NCI-H2029 treated with DMSO at 0.1 percent for 48 hours (cell line): ENCODE measurements around the gene PRKAA2.

ENCODE experiments used
- DNase-seq: peaks from one replicate; lab custom pipeline; 2025; lab: John Stamatoyannopoulos, UW

PRKAA2 gene

GRCh38 chr1:56654126-56654923 is 9.2 kb downstream of the PRKAA2 start:
- DNase-seq: no peak

- DNase-seq: no peak
Measured at GRCh38 chr1:56655991-56656613, 11.0 kb downstream of the PRKAA2 start.

- DNase-seq: no peak
Measured at GRCh38 chr1:56658254-56658653, 13.1 kb downstream of the PRKAA2 start.

DNA sequence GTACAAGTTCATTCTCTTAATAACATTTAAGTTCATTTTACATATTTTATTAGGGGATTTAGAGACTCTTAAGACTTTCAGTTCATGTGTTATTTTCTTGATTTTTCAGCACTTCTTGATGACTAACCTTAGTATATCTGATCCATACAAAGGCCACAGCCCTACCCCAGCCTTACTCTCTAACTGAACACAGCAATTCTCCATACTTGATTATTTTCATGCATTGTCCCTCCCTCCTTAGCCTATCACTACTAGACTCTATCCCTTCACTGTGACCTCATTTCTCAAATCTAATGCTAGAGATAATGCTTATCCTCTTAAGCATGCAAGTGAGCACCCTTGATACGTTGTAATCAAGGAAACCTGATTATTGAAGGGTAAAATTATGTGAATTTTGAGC is 15.2 kb downstream of the PRKAA2 start:
- DNase-seq: no peak

GRCh38 chr1:56663846-56664245 is 18.7 kb downstream of the PRKAA2 start:
- no peak for DNase-seq

- no peak for DNase-seq
Measured at GRCh38 chr1:56665384-56665783, 20.3 kb downstream of the PRKAA2 start.

DNA sequence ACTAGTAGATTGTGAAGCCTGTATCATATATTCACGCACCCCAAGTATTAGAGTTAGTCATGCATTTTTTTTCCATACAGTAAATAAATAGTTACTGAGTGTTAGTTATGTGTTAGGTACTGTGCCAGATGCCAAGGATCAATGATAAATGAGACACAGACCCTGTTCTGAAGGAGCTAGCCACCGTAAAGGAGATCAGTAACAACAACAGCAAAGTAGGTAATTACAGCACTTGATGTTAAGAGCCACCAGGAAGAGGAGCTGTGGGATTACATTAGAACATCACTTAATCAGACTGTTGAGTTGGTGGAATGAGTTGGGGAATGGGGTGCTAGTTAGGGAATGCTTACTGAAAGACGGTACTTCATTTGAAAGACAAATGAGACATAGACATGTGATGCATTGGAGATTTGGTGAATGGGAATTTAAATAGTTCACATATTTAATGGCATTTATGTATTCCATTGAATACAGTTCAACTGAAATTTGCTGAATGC is 21.0 kb downstream of the PRKAA2 start:
- DNase-seq: peak; percentile 34

- no peak for DNase-seq
Measured at GRCh38 chr1:56670350-56670749, 25.2 kb downstream of the PRKAA2 start.

- DNase-seq: no peak
Measured at GRCh38 chr1:56671085-56671484, 26.0 kb downstream of the PRKAA2 start.

- no peak for DNase-seq
Measured at GRCh38 chr1:56671542-56671941, 26.4 kb downstream of the PRKAA2 start.

GRCh38 chr1:56672579-56672978 is 27.5 kb downstream of the PRKAA2 start:
- DNase-seq: no peak

- no peak for DNase-seq
Measured at GRCh38 chr1:56675763-56676162, 30.6 kb downstream of the PRKAA2 start.

GRCh38 chr1:56676571-56677035 is 31.5 kb downstream of the PRKAA2 start:
- no peak for DNase-seq

DNA sequence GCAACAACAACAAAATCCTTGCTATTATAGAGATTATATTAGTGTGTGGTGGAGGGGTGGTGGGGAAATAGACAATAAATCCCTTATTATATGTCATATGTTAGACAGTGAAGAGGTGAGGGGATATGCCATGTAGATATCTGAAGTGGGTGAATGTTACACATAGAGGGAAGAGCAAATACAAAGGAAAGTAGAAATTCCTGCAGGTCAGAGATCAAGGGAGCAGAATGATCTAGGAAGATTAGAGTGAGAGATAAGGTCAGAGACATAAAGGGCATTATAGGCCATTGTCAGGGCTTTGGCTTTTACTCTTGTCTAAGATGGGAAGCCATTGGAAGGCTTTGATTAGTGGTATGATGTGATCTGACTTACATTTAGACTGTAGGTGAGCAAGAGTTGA is 38.5 kb downstream of the PRKAA2 start:
- no peak for DNase-seq

- no peak for DNase-seq
Measured at GRCh38 chr1:56686169-56686568, 41.1 kb downstream of the PRKAA2 start.

DNA sequence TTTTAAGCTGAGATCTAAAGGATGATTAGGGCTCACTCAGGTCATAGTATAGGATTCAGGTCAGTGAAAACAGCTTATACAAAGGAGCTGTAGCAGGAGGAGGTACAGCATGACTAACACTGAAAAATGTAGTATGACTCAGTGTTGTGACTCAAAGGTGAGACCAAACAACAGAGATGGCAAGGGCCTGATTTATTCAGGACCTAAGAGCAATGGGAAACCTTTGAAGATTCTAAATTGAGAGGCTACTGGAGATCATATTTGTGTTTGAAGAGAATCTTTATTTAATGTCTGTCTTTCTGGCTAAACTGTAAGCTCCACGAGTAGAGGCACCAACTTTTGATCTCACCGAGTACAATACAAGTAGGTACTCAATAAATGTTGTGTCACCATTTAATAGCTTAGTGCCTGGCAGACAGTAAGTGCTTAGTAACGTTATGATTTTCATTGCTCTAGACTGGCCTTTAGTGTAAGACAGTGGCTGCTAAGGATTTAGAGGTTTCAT is 43.5 kb downstream of the PRKAA2 start:
- DNase-seq: no peak

GRCh38 chr1:56696663-56697062 is 51.5 kb downstream of the PRKAA2 start:
- no peak for DNase-seq

- DNase-seq: no peak
Measured at GRCh38 chr1:56703747-56704146, 58.6 kb downstream of the PRKAA2 start.

- DNase-seq: no peak
Measured at GRCh38 chr1:56707379-56707778, 62.3 kb downstream of the PRKAA2 start.

DNA sequence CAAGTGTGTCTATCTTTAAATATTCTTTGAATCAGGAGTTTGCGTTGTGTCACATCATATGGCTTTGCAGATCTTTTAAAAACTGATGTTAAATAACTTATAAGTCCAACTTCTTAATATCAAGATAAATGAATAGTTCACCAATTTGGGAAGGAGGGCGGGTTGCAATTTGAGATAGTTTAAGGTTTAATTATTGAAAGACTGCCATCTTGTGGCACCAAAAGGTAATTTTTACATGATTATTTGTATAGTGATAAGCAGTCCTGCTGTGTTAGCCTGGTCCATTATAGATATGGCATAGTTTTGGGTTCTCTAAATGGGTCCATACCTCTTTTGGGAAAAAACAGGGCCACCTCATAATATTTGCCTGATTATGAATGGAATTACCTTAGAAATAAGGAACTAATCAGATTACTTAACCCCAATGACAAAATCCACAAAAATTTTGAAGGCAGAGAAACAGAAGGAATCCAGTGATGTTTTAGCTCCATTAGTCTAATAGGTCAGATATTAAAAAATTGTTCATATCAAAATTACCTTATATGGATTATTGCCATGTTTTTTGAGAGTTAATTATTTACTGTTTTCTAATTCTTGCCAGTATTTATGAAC is 64.3 kb downstream of the PRKAA2 start:
- peak; percentile 88 for DNase-seq

DNA sequence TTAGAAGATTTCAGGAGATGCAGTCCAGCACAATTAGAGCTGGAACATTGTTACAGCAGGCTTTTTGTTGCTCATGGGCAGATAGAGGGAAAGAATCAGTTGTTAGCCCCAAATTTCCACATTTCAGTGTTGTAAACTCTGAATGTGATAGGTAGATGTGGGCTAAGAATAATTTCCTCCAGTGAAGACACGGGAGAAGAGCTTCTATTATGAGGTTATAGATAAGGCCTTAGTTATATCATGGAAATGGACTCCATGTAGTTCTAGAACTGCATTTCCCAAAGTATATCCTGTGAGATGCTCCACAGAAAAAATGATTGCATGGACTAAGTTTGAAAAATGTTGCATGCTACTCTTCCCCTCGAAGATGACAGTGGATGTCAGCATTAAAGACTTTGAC is 64.9 kb downstream of the PRKAA2 start:
- DNase-seq: no peak

DNA sequence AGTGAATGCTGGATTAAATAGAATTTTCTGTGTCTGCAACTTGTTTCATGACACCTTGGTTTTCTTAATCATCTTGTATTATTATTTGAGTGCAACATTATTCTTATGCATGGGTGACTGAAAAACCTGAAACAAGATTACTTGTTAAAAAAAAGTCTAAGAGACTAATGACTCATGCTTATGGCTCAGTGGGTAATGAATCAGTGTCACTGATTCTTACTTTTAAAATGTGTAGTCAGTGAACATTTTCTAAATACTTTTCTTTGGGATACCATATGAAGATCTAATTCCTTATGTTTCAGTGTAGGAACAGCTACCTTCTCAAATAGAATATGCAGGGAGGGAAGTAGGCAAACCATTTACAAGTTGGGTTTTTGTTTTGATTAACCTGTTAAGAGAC is 65.5 kb downstream of the PRKAA2 start:
- no peak for DNase-seq

DNA sequence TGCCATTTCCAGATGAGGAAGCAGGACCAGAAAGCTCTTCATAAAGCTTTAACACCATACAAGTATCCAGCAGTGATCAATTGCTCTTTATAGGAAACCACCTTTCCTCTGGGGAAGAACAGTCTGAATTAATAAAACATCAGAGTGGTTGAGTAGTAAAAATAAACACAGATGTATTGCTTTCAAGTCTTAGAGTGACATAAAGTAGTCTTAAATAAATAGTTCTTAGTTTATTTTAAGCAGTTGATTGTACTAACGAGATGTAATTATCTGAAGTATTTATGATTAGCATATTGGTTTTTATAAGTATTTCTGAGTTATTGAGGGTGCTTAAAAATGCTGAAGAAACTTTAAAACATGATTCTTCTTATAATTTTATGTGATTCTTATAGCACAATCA is 67.0 kb downstream of the PRKAA2 start:
- no peak for DNase-seq
